GM19452 (cell line): ENCODE measurements around the gene CACNA1D.

Experiments
- ATAC-seq: cut with Tn5 transposase; IDR thresholded peaks from one replicate; pipeline ENCODE4 v1.9.1; 2021; ENCODE audit not compliant: unreplicated experiment

Gene CACNA1D

GRCh38 chr3:53495146-53495519 lies 722 bp downstream of the CACNA1D start:
- ATAC-seq, result no peak

DNA sequence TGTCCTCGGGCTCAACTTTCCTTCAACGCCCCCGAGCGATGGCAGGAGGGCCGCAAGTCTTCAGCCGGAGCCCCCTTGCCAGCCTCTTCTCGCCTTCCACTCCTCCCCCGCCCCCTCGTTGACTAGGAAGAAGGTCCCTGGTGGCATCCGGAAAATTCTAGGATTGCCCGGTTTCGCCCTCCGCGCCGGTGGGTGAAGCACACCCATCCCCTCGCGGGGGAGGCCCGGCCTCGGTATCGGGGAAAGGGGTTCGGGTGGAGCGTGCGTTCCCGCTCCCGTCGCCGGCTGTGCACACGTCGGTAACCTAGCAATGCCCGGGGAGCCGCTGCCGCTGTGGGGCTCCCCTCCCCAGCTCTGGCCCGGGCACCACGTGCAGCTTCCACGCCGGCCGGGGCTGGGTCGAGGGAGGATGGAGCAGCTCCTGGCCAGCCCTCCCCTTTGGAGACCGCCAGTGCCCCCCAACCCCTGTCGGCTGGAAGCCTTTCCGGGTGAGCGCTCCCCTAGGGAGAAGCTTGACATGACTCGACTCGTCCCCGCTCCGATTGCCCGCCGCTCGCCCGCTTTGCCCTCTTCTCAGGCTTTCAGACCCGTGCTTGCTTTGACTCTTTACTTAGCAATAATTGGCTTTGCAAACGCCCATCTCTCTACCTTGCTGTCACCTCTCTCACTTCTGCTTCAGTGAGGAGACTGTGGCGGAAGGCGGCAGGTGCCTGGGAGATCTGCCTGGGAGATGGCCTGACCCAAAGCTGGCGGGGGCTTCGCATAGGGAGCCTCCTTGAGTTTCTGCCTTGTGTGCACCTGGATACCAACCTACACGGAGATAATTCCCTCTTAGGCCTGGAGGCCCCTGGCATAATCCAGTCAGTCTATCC lies 1.3 kb downstream of the CACNA1D start:
- no peak for ATAC-seq

DNA sequence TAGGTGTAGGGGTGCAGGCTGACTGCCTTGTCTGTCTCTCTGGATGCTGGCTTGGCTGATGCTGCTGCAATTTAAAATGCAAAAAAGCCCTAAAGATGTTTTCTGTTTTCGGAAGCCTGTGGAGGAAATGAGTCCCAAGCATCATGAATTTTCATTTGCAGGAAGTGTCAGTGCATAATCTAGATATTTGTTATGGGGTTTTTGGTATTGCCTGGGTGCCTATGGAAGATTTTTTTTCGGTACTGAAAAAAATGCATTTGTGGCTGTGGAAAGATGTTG lies 1.9 kb downstream of the CACNA1D start:
- ATAC-seq, result no peak

DNA sequence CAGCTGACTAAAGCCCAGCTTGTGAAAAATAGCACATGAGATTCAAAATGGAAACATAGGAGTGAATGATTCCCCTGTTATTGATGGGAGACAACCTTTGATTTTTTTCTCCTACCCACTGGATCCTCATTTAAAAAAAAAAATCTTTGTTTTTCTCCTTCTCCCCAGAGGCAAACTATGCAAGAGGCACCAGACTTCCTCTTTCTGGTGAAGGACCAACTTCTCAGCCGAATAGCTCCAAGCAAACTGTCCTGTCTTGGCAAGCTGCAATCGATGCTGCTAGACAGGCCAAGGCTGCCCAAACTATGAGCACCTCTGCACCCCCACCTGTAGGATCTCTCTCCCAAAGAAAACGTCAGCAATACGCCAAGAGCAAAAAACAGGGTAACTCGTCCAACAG lies 2.6 kb downstream of the CACNA1D start:
- no peak for ATAC-seq

GRCh38 chr3:53498806-53499641 lies 4.6 kb downstream of the CACNA1D start:
- ATAC-seq, result no peak

- no peak for ATAC-seq
Observed at GRCh38 chr3:53500165-53500777, 5.9 kb downstream of the CACNA1D start.

DNA sequence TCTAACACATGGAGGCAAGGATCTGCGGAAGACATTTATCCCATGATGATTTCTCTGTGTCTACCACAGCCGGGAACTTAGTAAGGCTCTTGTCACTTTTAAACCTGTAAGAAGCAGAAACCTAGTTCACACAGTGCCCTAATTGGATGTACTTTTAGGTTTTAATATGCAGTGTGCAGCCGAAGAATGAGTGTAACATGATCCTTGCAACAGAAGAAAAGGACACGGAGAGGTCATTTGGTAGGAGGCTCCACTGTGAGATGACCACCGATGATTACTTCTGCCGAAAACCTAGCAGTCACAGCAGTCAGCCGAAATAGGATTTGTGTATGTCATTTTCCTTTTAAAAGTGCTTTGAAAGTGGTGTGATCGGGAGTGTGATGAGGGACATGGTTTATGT lies 6.8 kb downstream of the CACNA1D start:
- ATAC-seq, result no peak

- ATAC-seq, result no peak
Observed at GRCh38 chr3:53502737-53503136, 8.3 kb downstream of the CACNA1D start.

- no peak for ATAC-seq
Observed at GRCh38 chr3:53503195-53503594, 8.8 kb downstream of the CACNA1D start.

DNA sequence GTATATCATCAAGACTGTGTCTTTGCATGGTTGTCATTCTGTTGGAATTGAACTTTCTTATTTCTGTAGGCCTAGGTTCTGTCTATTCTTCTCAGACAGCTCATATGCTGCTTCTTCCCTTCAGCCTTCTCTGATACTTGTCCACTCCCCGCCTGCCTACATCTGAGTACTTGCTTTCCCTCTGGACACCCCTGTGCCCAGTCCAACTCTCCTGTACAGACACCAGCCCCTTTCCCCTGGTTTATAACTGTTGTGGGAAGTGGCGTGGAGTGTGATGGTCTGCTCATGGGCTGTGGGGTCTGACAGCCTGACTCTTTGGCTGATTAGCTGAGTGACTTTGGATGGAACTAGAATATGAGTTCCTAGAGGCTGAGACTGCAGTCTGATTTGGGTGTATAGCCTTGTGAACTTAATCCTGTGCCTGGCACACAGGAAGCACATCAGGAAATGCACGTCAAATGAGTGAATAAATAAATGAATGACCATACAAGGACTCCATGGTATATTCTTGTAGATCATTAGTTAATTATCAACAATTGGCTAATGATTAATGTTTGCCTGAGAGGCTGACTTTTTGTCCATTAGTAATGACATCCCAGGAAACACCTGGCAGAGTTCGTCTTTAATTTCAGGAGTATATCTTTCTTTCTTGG lies 11.8 kb downstream of the CACNA1D start:
- ATAC-seq, result no peak

DNA sequence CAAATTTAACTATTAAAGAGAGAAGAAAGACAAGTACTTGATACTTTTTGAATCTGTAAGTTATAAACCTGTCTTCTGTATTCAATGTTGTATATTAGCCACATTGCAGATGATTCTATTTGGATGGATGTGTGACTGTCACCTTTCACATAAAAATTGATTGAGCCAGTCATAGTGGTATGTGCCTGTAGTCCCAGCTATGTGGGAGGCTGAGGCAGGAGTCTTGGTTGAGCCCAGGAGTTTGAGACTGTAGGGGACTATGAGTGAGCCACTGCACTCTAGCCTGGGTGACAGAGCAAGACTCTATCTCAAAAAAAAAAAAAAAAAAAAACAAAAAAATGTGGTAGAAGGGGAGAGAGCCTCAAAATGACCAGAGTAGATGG lies 12.3 kb downstream of the CACNA1D start:
- ATAC-seq, result no peak

- ATAC-seq, result no peak
Observed at GRCh38 chr3:53509494-53509893, 15.1 kb downstream of the CACNA1D start.

- ATAC-seq, result no peak
Observed at GRCh38 chr3:53510508-53510907, 16.1 kb downstream of the CACNA1D start.

GRCh38 chr3:53511246-53511645 lies 16.8 kb downstream of the CACNA1D start:
- ATAC-seq, result no peak

DNA sequence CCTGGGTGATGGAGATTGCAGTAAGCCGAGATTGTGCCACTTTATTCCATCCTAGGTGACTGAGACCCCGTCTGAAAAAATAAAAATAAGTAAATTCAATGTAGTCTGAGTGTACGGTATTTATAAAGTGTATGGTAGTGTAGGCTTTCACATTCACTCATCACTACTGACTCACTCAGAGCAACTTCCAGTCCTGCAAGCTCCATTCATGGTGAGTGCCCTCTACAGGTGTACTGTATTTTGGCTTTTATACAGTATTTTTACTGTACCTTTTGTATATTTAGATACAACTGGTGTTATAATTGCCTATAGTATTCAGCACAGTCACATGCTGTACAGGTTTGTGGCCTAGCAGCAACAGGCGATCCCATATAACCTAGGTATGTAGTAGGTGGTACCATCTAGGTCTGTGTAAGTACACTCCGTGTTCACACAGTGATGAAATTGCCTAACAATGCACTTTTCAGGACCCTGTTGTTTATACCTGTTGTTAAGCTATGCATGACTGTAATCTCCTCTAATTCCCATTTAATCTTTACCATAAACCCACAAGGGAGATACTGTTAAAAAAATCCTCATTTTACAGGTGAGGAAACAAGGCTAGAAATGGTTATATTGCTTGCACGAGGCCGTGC lies 19.3 kb downstream of the CACNA1D start:
- ATAC-seq, result no peak

DNA sequence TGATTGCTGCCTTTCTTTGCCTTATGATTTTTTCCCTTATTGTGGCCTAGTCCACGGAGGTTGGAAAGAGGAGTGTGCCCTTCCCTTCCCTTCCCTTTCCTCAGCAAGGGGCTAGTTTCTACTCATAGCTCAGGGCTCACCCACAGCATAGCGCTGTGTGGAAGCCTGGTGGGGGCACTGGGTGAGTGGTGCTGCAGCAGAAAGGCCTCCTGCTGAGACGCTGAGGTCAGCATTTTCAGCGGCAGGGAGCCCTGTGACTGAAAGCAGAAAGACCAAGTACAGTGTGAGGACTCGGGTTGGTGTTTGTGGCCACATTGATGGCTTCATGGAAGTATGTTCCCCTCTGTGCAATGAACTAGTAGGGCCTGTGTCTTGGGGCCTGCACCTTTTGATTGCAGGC lies 21.9 kb downstream of the CACNA1D start:
- ATAC-seq, result no peak

DNA sequence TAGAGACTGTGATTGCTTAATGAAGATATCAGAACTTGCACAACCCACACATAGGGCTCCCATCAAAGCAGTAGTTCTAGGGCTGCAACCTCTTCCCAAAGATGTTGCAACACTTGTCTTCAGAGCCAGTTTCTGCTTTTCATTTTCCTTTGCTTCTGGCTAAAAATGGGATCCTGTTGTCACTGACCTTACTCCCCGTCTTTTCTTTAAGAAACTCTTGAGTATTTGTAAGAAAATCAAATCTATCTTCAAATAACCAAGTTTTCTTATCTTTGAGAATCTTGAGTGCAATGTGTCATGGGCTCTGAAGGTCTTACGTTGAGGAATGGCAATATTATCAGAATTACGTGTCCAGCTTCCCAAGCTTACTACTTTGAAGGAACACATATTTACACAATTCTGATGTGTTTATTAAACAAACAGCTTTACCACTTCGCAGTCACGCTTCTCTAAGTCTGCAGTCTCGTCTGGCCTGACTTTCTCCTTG lies 24.1 kb downstream of the CACNA1D start:
- no peak for ATAC-seq

DNA sequence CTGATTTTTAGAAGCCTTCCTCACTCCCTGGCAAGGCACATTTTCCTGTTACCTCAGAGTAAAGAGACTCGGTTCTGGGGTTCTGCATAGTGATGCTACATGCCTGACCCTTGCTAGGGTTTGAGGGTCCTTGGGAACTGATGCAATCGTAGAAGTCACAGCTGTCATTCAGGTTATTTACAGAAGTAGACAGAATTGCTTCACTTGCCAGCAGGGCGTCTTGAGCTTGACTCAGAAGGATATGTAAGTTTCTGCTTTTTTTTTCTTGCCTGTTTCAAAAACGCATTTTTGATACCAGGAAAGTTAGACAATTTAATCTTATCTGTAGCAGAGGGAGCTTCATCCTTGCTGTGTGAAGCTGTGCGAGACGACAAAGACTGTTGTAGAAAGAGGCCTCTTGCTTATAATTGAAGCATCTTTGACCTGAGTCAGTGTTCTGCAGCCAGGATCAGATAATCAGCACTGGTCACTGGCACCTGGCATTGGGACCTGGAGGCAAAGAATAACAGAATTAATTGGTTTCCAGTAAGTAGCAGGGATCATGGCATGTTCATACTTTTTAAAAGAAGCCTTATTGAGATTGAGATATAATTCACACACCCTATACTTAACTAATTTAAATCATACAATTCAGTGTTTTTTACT lies 24.8 kb downstream of the CACNA1D start:
- no peak for ATAC-seq

DNA sequence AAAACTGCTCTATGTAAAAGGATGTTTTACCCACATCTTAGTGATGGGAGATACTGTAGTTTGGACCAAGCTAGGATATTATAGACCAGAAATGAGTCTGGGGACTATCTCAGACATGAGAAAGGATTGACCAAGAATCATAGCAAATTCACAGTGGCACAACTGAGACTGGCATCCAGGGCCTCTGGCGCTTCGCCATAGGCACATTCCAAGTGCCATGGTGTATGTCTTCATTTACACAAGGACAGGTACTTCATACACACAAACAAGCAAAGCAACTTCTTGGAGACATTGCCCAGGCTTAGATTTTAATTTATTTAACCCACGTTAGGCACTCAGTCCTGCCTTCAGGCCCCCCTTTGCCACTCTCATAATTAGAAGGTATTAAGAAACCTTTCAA lies 28.9 kb downstream of the CACNA1D start:
- ATAC-seq, result no peak

- ATAC-seq, result no peak
Observed at GRCh38 chr3:53524566-53524965, 30.2 kb downstream of the CACNA1D start.
